SK-N-SH (cell line): Measurements from ENCODE around the gene TDRD10. TPM values are rescaled to one million over a fixed set of nuclear protein-coding genes. Genes with fewer than 3 reads are reported as not detected.

Source experiments
- CTCF ChIA-PET: fragments of 300-600, 350-600 bp; formaldehyde crosslinking; extraction: SDS; loops from one replicate; lab custom pipeline; 2021; lab: Yijun Ruan, JAX
- POLR2A ChIA-PET: fragments of 350-600 bp; sonication (Branson Sonifier 250); formaldehyde crosslinking; extraction: SDS; loops from one replicate; lab custom pipeline; 2020; ENCODE audit warnings: antibody characterized with exemption, inconsistent platforms; lab: Yijun Ruan, JAX
- DNase-seq: peaks from one replicate; pipeline ENCODE4 v3.0.0; 2012
- H2AFZ ChIP-seq: fragments of 200-600 bp; sonication (generic); 2 replicates; pipeline ENCODE4 v1.8.1; 2016; ENCODE audit warnings: antibody characterized with exemption, mild to moderate bottlenecking, low read depth
- H3F3A ChIP-seq: fragments of 200-600 bp; sonication (generic); replicated peaks from 2 replicates; pipeline ENCODE3; 2016; ENCODE audit warnings: antibody characterized with exemption, mild to moderate bottlenecking; ENCODE audit not compliant: insufficient read depth
- H3K27ac ChIP-seq, 2 experiments: fragments of 200-500 bp in 1 of 2; fragments of 200-600 bp in 1 of 2; sonication (Bioruptor generic) in 1 of 2; sonication (generic), shearing (Covaris generic) in 1 of 2; 2 replicates each; pipeline versions ENCODE4 v1.5.1 to v1.6.1; 2014 to 2016; ENCODE audit warnings: low read depth in 2 of 2, inconsistent platforms in 1 of 2, low read length in 1 of 2, mild to moderate bottlenecking in 1 of 2, mixed read lengths in 1 of 2
- H3K27me3 ChIP-seq: fragments of 200-600 bp; sonication (generic), shearing (Covaris generic); 2 replicates; pipeline ENCODE4 v1.6.1; 2016; ENCODE audit warnings: mixed run types; ENCODE audit not compliant: insufficient read depth
- H3K36me3 ChIP-seq, 2 experiments: fragments of 200-500 bp in 1 of 2; fragments of 200-600 bp in 1 of 2; sonication (Bioruptor generic) in 1 of 2; sonication (generic) in 1 of 2; replicated peaks in 1 of 2; 2 replicates each; pipeline versions ENCODE3 to v1.5.1; 2014 to 2016; ENCODE audit warnings: low read length in 1 of 2, mild to moderate bottlenecking in 1 of 2; ENCODE audit not compliant: insufficient read depth in 2 of 2, control insufficient read depth in 1 of 2
- H3K4me1 ChIP-seq, 2 experiments: fragments of 200-500 bp in 1 of 2; fragments of 200-600 bp in 1 of 2; sonication (Bioruptor generic) in 1 of 2; sonication (generic), shearing (Covaris generic) in 1 of 2; 2 replicates each; pipeline versions ENCODE4 v1.5.1 to v1.6.1; 2014 to 2016; ENCODE audit warnings: low read depth in 1 of 2, low read length in 1 of 2, mixed run types in 1 of 2; ENCODE audit not compliant: insufficient read depth in 2 of 2, control insufficient read depth in 1 of 2
- H3K4me2 ChIP-seq: fragments of 200-600 bp; sonication (generic), shearing (Covaris generic); 2 replicates; pipeline ENCODE4 v1.6.1; 2017; ENCODE audit warnings: mixed run types
- H3K4me3 ChIP-seq, 2 experiments: fragments of 200-500 bp in 1 of 2; fragments of 200-600 bp in 1 of 2; sonication (Bioruptor generic) in 1 of 2; sonication (generic), shearing (Covaris generic) in 1 of 2; 2 replicates each; pipeline versions ENCODE4 v1.5.1 to v1.8.1; 2014 to 2016; ENCODE audit warnings: low read depth in 2 of 2, inconsistent platforms in 1 of 2, low read length in 1 of 2, mild to moderate bottlenecking in 1 of 2, mixed read lengths in 1 of 2, moderate library complexity in 1 of 2
- H3K79me2 ChIP-seq: fragments of 200-600 bp; sonication (generic); 2 replicates; pipeline ENCODE4 v1.8.1; 2017; ENCODE audit warnings: mild to moderate bottlenecking; ENCODE audit not compliant: insufficient read depth
- H3K9ac ChIP-seq: fragments of 200-600 bp; sonication (generic); 2 replicates; pipeline ENCODE4 v1.6.1; 2017; ENCODE audit warnings: mixed run types
- H3K9me2 ChIP-seq: fragments of 200-600 bp; sonication (generic); 2 replicates; pipeline ENCODE4 v1.6.1; 2017; ENCODE audit warnings: mixed run types
- H3K9me3 ChIP-seq: fragments of 200-600 bp; sonication (generic); 2 replicates; pipeline ENCODE4 v1.6.1; 2017; ENCODE audit warnings: mixed run types, mild to moderate bottlenecking, moderate library complexity
- H4K20me1 ChIP-seq: fragments of 200-600 bp; sonication (generic); 2 replicates; pipeline ENCODE4 v1.6.1; 2017; ENCODE audit warnings: mild to moderate bottlenecking, mixed run types; ENCODE audit not compliant: insufficient read depth
- CTCF ChIP-seq: fragments of 200-600 bp; sonication (generic); IDR thresholded peaks from 2 replicates; pipeline ENCODE4 v1.6.1; 2017; ENCODE audit warnings: antibody characterized with exemption, mild to moderate bottlenecking, moderate library complexity
- EZH2phosphoT487 ChIP-seq: fragments of 200-600 bp; sonication (generic); IDR thresholded peaks from 2 replicates; pipeline ENCODE4 v1.6.1; 2017; ENCODE audit warnings: low read depth, mixed run types, mild to moderate bottlenecking, antibody characterized with exemption, moderate library complexity, borderline replicate concordance
- FOXJ3 ChIP-seq: sonication (generic); formaldehyde crosslinking; IDR thresholded peaks from 2 replicates; pipeline ENCODE4 v1.5.1; 2020; ENCODE audit warnings: mild to moderate bottlenecking, missing genetic modification reagents
- JUND ChIP-seq: IDR thresholded peaks from 2 replicates; pipeline ENCODE4 v1.4.0; 2012
- NRF1 ChIP-seq: IDR thresholded peaks from 2 replicates; pipeline ENCODE4 v1.6.1; 2012; ENCODE audit warnings: low read depth, mild to moderate bottlenecking, low read length
- POLR2AphosphoS5 ChIP-seq: IDR thresholded peaks from 2 replicates; pipeline ENCODE4 v1.6.1; 2012; ENCODE audit warnings: low read depth, low read length
- RAD21 ChIP-seq: IDR thresholded peaks from 2 replicates; pipeline ENCODE4 v1.6.1; 2012; ENCODE audit warnings: mild to moderate bottlenecking, low read length
- WGBS: methylation state at CpG from one replicate; pipeline ENCODE4 v1.1.6; 2017; ENCODE audit warnings: low lambda C conversion rate; 5-methylcytosine and 5-hydroxymethylcytosine counted together
- polyA plus RNA-seq, 3 experiments: library from polyadenylated mRNA; depleted of rRNA; stranded (reverse); fragments of >200 nt; gene quantifications; 2 replicates each; pipeline ENCODE4 v1.2.3, GENCODE V29; 2012

The TDRD10 gene
- polyA plus RNA-seq, 1 of the 3 experiments (the other 2 are of a cell fraction), result not detected

GRCh38 chr1:154466921-154467417 lies 35.0 kb upstream of the TDRD10 start:
- 84% methylated on average over 8 of the region's 8 CpGs for WGBS
- no peaks in the 10 kb centered on the region for H3K36me3 ChIP-seq
- no peak overlapping the region for H3K4me3 ChIP-seq
- no peaks in the 10 kb centered on the region for H4K20me1 ChIP-seq
- H3K9me2 ChIP-seq, result no peaks in the 10 kb centered on the region
- no peak overlapping the region for H3K27ac ChIP-seq
- POLR2A ChIA-PET, result no interaction called here
- no peak for DNase-seq
- H2AFZ ChIP-seq, result no peak overlapping the region
- peaks cover 15% of the 10 kb centered on the region for H3F3A ChIP-seq
- no peaks in the 10 kb centered on the region for H3K79me2 ChIP-seq
- peaks cover 7 to 9% of the 10 kb centered on the region in 2 experiments; a peak in 2 of 4 replicates for H3K4me1 ChIP-seq
- H3K4me2 ChIP-seq, result no peak overlapping the region
- TF ChIP-seq CTCF (peak; percentile 22), NRF1 (no peak)
- H3K9me3 ChIP-seq, result no peaks in the 10 kb centered on the region
- no peak overlapping the region for H3K9ac ChIP-seq
- CTCF ChIA-PET, result interaction anchor here (0.7 to 2.7 kb wide), 5 partner anchors 8 to 132 kb away, joined by 3 to 20 read pairs (median 4); no protein-coding TSS in a partner anchor
- no peaks in the 10 kb centered on the region for H3K27me3 ChIP-seq

GRCh38 chr1:154467434-154468102 lies 34.5 kb upstream of the TDRD10 start:
- no peak overlapping the region for H3K4me2 ChIP-seq
- no peak overlapping the region for H3K27ac ChIP-seq
- H2AFZ ChIP-seq, result no peak overlapping the region
- no peak overlapping the region for H3K9ac ChIP-seq
- H3K36me3 ChIP-seq, result no peaks in the 10 kb centered on the region
- H3K9me3 ChIP-seq, result no peaks in the 10 kb centered on the region
- H3K4me3 ChIP-seq, result no peak overlapping the region
- POLR2A ChIA-PET, result no interaction called here
- H3K79me2 ChIP-seq, result no peaks in the 10 kb centered on the region
- no peak for DNase-seq
- H3F3A ChIP-seq, result peaks cover 11% of the 10 kb centered on the region
- peaks cover 7 to 9% of the 10 kb centered on the region in 2 experiments; a peak in 2 of 4 replicates for H3K4me1 ChIP-seq
- no peaks in the 10 kb centered on the region for H4K20me1 ChIP-seq
- TF ChIP-seq FOXJ3 (CRISPR knock-in tag), result no peak
- no peak for TF ChIP-seq EZH2phosphoT487
- no peak for TF ChIP-seq RAD21
- TF ChIP-seq POLR2AphosphoS5, result no peak
- TF ChIP-seq JUND, result no peak
- TF ChIP-seq, all 33 proteins: peak for 0
- CTCF ChIA-PET, result interaction anchor here (0.7 to 2.7 kb wide), 7 partner anchors 9 to 133 kb away, joined by 3 to 20 read pairs (median 4); no protein-coding TSS in a partner anchor
- Histone ChIP-seq H3K9me2 (no peaks in the 10 kb centered on the region), H3K27me3 (no peaks in the 10 kb centered on the region)
- 97% methylated on average over 11 of the region's 11 CpGs for WGBS
